ENCODE measurements around the gene KCNT2. TPM values are rescaled to one million over a fixed set of nuclear protein-coding genes. Genes with fewer than 3 reads are reported as not detected.

The KCNT2 gene
- total RNA-seq, 1 donor from 2014 or later: 10.6 TPM

DNA sequence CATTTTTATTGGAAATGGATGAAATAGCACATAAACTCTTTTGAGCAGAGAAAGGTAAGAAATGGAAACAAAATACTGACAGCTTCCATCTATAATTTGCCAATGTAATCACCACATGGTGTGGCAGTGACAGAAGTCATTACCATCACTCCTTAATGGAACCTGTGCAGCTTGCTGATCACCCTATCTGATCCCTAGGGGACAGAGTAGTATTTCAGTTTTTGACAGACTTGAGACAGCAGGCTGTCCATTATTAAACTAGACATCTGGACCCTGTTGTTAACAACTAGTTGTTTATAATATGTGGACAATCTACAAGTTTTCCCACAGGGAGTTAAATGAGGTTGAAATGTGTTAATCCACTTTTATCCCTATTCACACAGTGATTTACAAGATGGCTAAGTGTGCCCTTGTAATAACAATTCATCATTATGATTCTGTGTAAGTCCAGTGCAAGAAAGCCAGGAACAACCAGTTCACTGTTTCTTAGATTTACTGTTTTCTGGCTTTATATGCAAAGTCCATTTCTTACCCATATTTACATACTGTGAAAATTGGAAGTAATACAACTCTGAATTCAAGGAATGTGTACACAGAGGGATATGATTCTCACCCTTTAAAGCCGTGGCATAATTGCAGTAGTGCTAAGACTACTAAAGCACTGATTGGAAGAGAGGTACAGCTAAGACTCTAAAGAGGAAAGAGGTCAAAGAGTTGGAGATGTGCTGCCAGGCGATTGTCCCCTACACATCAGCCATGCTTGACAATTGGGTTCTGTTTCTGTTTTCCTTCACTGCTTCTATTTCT lies 9.1 kb downstream of the KCNT2 start:
- no peak for ATAC-seq
- DNase-seq (ENCODE audit: low spot score): no peak
- intact Hi-C loops (cut with DNase I): no loop called here

GRCh38 chr1:196594700-196595099 lies 13.5 kb downstream of the KCNT2 start:
- intact Hi-C loops (cut with DNase I): no loop called here
- ATAC-seq: no peak
- no peak for DNase-seq (ENCODE audit: low spot score)

- DNase-seq (ENCODE audit: low spot score): no peak
- no peak for ATAC-seq
- intact Hi-C loops (cut with DNase I): no loop called here
These were observed 14.3 kb downstream of the KCNT2 start for GRCh38 chr1:196593955-196594354.

DNA sequence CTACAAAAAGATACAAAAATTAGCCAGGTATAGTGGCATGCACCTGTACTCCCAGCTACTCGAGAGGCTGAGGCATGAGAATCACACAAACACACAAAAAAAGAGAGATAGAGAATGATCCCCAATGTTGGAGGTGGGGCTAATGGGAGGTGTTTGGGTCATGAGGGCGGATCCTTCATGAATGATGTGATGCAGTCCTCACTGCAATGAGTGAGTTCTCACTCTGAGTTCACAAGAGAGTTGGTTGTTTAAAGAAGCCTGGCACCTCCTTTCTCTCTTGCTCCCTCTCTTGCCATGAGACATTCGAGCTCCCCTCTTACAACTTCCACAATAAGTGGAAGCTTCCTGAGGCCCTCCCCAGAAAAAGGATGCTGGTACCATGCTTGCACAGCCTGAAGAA lies 17.3 kb downstream of the KCNT2 start:
- intact Hi-C loops (cut with DNase I): no loop called here
- DNase-seq (ENCODE audit: low spot score): no peak
- no peak for ATAC-seq

- intact Hi-C loops (cut with DNase I): no loop called here
- ATAC-seq (no peak), DNase-seq (ENCODE audit: low spot score) (no peak)
These were observed 18.1 kb downstream of the KCNT2 start for GRCh38 chr1:196590012-196590708.

- intact Hi-C loops (cut with DNase I): no loop called here
- DNase-seq (ENCODE audit: low spot score) (no peak), ATAC-seq (no peak)
These were observed 23.5 kb downstream of the KCNT2 start for GRCh38 chr1:196584696-196585095.

DNA sequence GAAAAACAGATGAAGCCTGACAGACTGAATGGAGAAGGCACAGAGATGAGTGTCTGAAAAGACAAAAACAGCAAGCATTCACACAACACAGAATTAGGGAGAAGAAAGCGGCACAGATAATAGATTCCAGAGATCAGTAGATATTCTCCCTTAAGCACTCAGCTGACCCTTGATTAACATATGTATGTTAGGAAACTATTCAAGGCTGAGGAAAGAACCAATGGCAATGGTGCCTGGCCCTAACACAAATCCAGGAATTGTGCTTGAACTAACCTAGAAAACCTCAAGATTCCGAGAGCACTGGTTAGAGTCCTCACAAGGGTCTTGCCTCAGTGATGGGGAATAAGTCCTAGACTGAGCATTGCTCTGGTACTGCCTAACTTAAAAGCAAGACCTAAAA lies 30.9 kb downstream of the KCNT2 start:
- DNase-seq (ENCODE audit: low spot score): no peak
- no peak for ATAC-seq
- intact Hi-C loops (cut with DNase I): no loop called here

GRCh38 chr1:196573226-196573625 lies 35.0 kb downstream of the KCNT2 start:
- intact Hi-C loops (cut with DNase I): no loop called here
- DNase-seq (ENCODE audit: low spot score) (no peak), ATAC-seq (no peak)

DNA sequence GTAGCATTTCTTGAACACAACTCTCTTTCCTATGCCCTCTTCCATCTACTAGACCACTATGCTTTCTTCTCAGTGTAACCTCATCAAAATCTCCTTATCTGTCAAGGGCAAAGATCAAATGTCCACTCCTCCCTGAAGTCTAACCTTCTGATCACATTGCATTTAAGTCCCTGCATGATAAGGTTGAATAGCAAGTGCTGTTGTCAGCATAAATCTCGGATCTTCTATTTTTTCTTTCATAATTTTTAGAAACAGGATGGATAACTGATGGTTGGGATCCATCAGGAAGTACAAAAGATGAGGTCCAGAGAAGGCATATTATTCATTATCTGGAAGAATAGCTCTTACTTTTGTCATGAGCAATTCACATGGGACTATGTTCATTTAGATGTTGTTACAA lies 41.0 kb downstream of the KCNT2 start:
- DNase-seq (ENCODE audit: low spot score) (no peak), ATAC-seq (no peak)
- intact Hi-C loops (cut with DNase I): no loop called here

GRCh38 chr1:196563768-196564167 lies 44.5 kb downstream of the KCNT2 start:
- no peak for ATAC-seq
- intact Hi-C loops (cut with DNase I): no loop called here
- DNase-seq (ENCODE audit: low spot score): no peak

- intact Hi-C loops (cut with DNase I): no loop called here
- no peak for ATAC-seq
- no peak for DNase-seq (ENCODE audit: low spot score)
These were observed 48.9 kb downstream of the KCNT2 start for GRCh38 chr1:196559314-196559713.

GRCh38 chr1:196558411-196558810 lies 49.8 kb downstream of the KCNT2 start:
- DNase-seq (ENCODE audit: low spot score): no peak
- intact Hi-C loops (cut with DNase I): no loop called here

GRCh38 chr1:196557797-196558196 lies 50.4 kb downstream of the KCNT2 start:
- peak; percentile 74 for ATAC-seq
- DNase-seq (ENCODE audit: low spot score): no peak
- intact Hi-C loops (cut with DNase I): no loop called here

More at GRCh38 chr1:196558411-196558810, 49.8 kb downstream of the KCNT2 start:
- ATAC-seq: peak; percentile 95

DNA sequence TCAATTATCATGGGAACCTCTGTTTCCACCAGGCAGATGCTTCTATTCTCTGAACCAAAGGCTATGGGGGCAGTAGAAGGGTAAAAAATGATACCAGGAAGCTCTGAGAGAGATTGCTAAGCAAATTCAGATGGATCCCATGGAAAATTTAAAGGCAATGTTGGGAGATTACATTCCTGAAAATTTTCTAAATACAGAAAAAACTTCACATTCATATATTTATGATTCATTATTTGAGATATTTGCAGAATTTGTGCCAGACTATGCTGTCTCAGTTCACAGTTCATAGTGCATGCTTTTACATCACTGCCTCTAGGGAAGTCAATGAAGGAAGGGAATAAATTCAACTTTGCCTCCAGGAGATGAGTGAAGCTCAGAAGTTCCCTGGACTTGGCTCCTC lies 57.5 kb downstream of the KCNT2 start:
- DNase-seq (ENCODE audit: low spot score): no peak
- no peak for ATAC-seq
- intact Hi-C loops (cut with DNase I): no loop called here

GRCh38 chr1:196546272-196547111 lies 61.7 kb downstream of the KCNT2 start:
- intact Hi-C loops (cut with DNase I): no loop called here
- DNase-seq (ENCODE audit: low spot score) (no peak), ATAC-seq (peak; percentile 47)

DNA sequence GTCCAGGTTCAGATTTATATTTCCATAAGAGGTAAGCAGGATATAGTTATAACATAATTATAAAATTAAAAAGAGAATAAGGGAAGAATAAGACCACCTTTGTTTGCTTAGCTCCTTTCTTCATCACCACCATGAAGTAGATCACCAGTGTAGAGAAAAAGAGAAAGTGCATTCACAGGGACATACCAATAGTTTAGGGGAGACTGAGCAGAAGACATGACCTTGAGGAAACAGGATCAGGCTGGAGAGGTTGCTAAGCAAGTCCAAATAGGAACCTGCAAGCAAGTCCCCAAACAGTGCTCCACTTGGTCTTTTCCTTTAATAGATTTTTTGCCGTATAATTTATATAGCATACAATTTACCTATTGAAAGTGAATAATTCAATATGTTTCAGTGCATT lies 63.0 kb downstream of the KCNT2 start:
- peak; percentile 69 for ATAC-seq

DNA sequence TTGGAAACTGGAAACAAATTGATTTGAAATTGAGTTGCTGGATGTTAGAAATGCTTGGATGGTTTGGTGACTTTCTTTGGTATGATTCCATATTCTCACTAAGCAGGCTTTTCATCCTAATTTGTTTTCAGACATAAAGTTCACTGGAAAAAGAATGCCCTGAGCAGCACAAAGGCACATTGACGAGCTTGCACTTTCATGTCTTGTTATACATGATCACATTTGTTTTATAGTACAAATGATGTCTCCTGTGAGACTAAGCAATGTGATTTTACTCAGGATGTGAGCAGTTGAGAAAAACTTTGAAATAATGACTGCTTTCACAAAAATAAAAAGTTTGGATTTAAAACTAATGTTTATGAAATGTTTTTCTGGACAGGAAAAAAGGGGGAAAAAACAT lies 63.6 kb downstream of the KCNT2 start:
- ATAC-seq (peak; percentile 88), DNase-seq (ENCODE audit: low spot score) (no peak)
- intact Hi-C loops (cut with DNase I): no loop called here

More for the DNA sequence above, 63.0 kb downstream of the KCNT2 start:
- intact Hi-C loops (cut with DNase I): no loop called here
- DNase-seq (ENCODE audit: low spot score): no peak

DNA sequence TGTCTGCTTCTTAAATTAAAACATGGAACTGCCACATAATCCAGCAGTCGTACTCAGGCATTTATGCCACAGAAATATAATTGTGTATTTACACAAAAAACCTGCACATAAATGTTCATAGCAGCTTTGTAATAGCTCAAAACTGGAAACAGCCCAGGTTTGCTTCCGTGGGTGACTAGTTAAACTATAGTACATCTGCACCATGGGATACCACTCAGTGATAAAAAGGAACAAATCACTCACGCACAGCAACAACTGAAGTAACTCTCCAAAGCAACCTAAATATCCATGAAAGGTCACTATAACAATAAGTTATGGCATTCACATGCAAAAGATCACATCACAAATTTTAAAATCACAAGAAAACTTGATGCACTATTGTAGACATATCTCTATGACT lies 64.4 kb downstream of the KCNT2 start:
- DNase-seq (ENCODE audit: low spot score): no peak
- intact Hi-C loops (cut with DNase I): no loop called here
- ATAC-seq: no peak

- ATAC-seq: no peak
- intact Hi-C loops (cut with DNase I): no loop called here
- peak; percentile 40 for DNase-seq (ENCODE audit: low spot score)
These were observed 69.8 kb downstream of the KCNT2 start for GRCh38 chr1:196538473-196538872.

DNA sequence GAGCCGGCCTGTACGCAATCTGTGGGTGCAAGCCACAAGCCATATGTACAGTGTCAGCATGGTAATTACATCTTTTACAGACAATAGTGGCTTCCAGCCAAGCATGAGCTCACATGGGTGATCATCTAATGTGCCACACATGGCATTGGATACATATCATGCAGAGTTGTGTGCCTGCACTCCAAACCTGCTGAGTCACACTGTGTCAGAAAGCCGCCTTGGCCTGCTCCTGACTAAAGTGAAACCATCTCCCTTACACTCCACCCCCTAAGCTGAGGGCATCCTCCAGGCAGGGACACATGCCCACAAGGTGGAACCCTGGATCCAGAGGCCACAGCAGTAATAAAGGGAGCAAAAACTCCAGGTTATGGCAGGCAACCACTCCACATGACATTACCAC lies 72.5 kb downstream of the KCNT2 start:
- no peak for DNase-seq (ENCODE audit: low spot score)
- ATAC-seq: no peak

More for the DNA sequence above, 72.5 kb downstream of the KCNT2 start:
- intact Hi-C loops (cut with DNase I): no loop called here
